ENCODE measurements around the gene CYP2A13.

DNA sequence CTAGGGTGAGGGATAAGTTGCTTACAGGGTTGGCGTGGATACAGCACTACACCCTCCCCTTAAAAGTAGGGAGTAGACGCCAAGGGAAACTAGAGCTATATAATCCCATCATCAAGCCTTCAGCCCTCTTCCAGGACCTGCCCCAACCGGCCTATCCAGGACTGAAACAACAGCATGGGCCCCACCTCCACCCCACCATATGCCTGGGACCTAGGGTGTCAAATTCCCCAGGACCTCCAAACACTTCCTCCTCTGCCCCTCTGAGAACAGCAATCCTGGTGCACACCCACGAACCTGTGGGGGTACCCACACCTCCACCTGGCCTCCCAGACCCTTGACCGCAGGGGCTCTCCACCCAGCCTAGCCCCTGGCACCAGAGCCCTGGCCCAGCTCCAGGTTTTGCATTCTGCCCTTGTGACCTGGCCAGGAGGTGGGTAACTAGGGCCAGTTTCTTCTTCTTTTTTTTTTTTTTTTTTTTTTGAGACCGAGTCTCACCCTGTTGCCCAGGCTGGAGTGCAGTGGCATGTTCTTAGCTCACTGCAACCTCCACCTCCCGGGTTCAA is 24.6 kb downstream of the CYP2A13 start:
- TF ChIP-seq, protein P1, sequence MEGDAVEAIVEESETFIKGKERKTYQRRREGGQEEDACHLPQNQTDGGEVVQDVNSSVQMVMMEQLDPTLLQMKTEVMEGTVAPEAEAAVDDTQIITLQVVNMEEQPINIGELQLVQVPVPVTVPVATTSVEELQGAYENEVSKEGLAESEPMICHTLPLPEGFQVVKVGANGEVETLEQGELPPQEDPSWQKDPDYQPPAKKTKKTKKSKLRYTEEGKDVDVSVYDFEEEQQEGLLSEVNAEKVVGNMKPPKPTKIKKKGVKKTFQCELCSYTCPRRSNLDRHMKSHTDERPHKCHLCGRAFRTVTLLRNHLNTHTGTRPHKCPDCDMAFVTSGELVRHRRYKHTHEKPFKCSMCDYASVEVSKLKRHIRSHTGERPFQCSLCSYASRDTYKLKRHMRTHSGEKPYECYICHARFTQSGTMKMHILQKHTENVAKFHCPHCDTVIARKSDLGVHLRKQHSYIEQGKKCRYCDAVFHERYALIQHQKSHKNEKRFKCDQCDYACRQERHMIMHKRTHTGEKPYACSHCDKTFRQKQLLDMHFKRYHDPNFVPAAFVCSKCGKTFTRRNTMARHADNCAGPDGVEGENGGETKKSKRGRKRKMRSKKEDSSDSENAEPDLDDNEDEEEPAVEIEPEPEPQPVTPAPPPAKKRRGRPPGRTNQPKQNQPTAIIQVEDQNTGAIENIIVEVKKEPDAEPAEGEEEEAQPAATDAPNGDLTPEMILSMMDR (IDR thresholded peaks at IDR 0.05) = no peak
- no peak for TF ChIP-seq POLR2A (IDR thresholded peaks at IDR 0.05)
